Muscle layer of duodenum (tissue), 2 donors: ENCODE measurements around the gene CYFIP1.

ENCODE experiments used
- H3K27ac ChIP-seq: one replicate; pipeline ENCODE4 v1.7.0; 2013; ENCODE audit warnings: mild to moderate bottlenecking, low read length
- H3K27me3 ChIP-seq: one replicate; pipeline ENCODE4 v1.7.0; 2013; ENCODE audit warnings: low read depth, mild to moderate bottlenecking, control low read depth, low read length
- H3K36me3 ChIP-seq, 2 donors: one replicate each; pipeline ENCODE4 v1.7.0; 2013; ENCODE audit warnings: low read length in 2 of 2, control low read depth in 1 of 2, mild to moderate bottlenecking in 1 of 2; ENCODE audit not compliant: insufficient read depth in 2 of 2, control insufficient read depth in 1 of 2
- H3K4me1 ChIP-seq, 2 donors: one replicate each; pipeline ENCODE4 v1.7.0; 2013; ENCODE audit warnings: low read length in 2 of 2, mild to moderate bottlenecking in 2 of 2, control low read depth in 1 of 2, moderate library complexity in 1 of 2; ENCODE audit not compliant: insufficient read depth in 2 of 2, control insufficient read depth in 1 of 2
- H3K4me3 ChIP-seq, 2 donors: one replicate each; pipeline ENCODE4 v1.7.0; 2013; ENCODE audit warnings: low read length in 2 of 2, low read depth in 1 of 2, mild to moderate bottlenecking in 1 of 2
- H3K9me3 ChIP-seq, 2 donors: one replicate each; pipeline ENCODE4 v1.7.0; 2013; ENCODE audit warnings: low read length in 2 of 2, control low read depth in 1 of 2, mild to moderate bottlenecking in 1 of 2; ENCODE audit not compliant: control insufficient read depth in 1 of 2
- donor health status: healthy.

The CYFIP1 gene

DNA sequence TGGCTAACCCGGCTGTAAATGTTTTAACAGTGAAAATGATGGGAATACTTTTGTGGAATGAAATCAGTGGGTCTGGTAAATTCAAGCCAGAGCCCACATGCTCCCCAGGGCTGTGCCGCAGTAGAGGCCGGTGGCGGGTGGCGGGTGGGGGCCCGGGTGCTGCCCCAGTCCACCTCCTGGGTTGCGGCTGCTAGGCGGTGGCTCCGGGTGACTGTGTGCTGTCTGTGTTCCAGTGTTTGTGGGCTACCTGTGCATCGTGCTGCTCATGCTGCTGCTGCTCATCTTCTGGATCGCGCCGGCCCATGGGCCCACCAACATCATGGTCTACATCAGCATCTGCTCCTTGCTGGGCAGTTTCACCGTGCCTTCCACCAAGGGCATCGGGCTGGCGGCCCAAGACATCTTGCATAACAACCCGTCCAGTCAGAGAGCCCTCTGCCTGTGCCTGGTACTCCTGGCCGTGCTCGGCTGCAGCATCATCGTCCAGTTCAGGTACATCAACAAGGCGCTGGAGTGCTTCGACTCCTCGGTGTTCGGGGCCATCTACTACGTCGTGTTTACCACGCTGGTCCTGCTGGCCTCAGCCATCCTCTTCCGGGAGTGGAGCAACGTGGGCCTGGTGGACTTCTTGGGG lies 156.6 kb downstream of the CYFIP1 start:
- Histone ChIP-seq H3K9me3 (no peaks in the 10 kb centered on the region), H3K4me1 (no peaks in the 10 kb centered on the region), H3K4me3 (no peak overlapping the region), H3K27ac (no peak overlapping the region), H3K36me3 (peaks cover 24 to 48% of the 10 kb centered on the region in 2 donors), H3K27me3 (no peaks in the 10 kb centered on the region)

GRCh38 chr15:22819651-22820050 lies 160.5 kb downstream of the CYFIP1 start:
- H3K27me3 ChIP-seq, result no peaks in the 10 kb centered on the region
- peaks cover 14 to 28% of the 10 kb centered on the region in 2 donors for H3K36me3 ChIP-seq

More at GRCh38 chr15:22819651-22820050, 160.5 kb downstream of the CYFIP1 start:
- Histone ChIP-seq H3K4me3 (no peak overlapping the region), H3K4me1 (no peaks in the 10 kb centered on the region), H3K27ac (no peak overlapping the region), H3K9me3 (no peaks in the 10 kb centered on the region)
